Measurements from ENCODE around the gene CCL17.
A peak's percentile ranks its signal among the peaks of the same experiment; 100 is the strongest.

The CCL17 gene

GRCh38 chr16:57371494-57372371 is 32.8 kb upstream of the CCL17 start:
- peak overlapping the region; percentile 39 for H2BK120ac ChIP-seq (ENCODE audit: low read depth, low read length)
- H3K4me3 ChIP-seq (ENCODE audit: low read length in 2 of 2), result peak overlapping the region in 1 of 2 donors; percentile 71
- no peaks in the 10 kb centered on the region for H3K79me1 ChIP-seq (ENCODE audit: low read depth, low read length)
- H3K18ac ChIP-seq (ENCODE audit: low read length), result peak overlapping the region; percentile 62
- DNase-seq (ENCODE audit: low spot score), result peak; percentile 76
- H2BK12ac ChIP-seq (ENCODE audit: low read length), result peak overlapping the region; percentile 31
- no peak overlapping the region for H3K4ac ChIP-seq (ENCODE audit: low read length)
- H4K91ac ChIP-seq (ENCODE audit: low read depth, low read length, poor library complexity), result no peak overlapping the region
- H4K8ac ChIP-seq (ENCODE audit: low read depth, low read length), result no peak overlapping the region
- no peak overlapping the region for H3K23ac ChIP-seq (ENCODE audit: low read depth, low read length, poor library complexity)
- no CpG with 5 or more reads among the region's 15 CpGs for WGBS, 2 donors (ENCODE audit: extremely low coverage in 2 of 2, insufficient read length in 2 of 2, insufficient replicate concordance in 1 of 2)
- H2AK5ac ChIP-seq (ENCODE audit: low read depth, low read length), result peak overlapping the region; percentile 30
- peak overlapping the region; percentile 61 for H2BK15ac ChIP-seq (ENCODE audit: low read length)
- no peaks in the 10 kb centered on the region for H3K9me3 ChIP-seq (replicated peaks in 1 of 2; ENCODE audit: control insufficient read depth in 2 of 2, insufficient read depth in 1 of 2, low read depth in 1 of 2, low read length in 2 of 2)
- no peak overlapping the region for H3K14ac ChIP-seq (ENCODE audit: low read length)
- peaks cover 27 to 28% of the 10 kb centered on the region in 2 donors for H3K4me1 ChIP-seq (ENCODE audit: control insufficient read depth in 2 of 2, insufficient read depth in 1 of 2, low read depth in 1 of 2, low read length in 2 of 2)
- H3K27me3 ChIP-seq (ENCODE audit: control insufficient read depth in 3 of 3, insufficient read depth in 3 of 3, low read depth in 1 of 3, low read length in 3 of 3), result peaks cover 0 to 5% (median 0%) of the 10 kb centered on the region in 3 experiments
- peak overlapping the region; percentile 71 for H3K4me2 ChIP-seq (ENCODE audit: insufficient read depth, low read length, poor library complexity, severe bottlenecking)
- no peaks in the 10 kb centered on the region for H3K36me3 ChIP-seq (replicated peaks in 1 of 2; ENCODE audit: control insufficient read depth in 2 of 2, insufficient read depth in 2 of 2, low read length in 2 of 2)
- no peak overlapping the region for H2BK5ac ChIP-seq (ENCODE audit: low read length)
- H3K9ac ChIP-seq (ENCODE audit: low read depth, low read length, poor library complexity), result no peak overlapping the region
- H3K27ac ChIP-seq (replicated peaks; ENCODE audit: low read length), result peak overlapping the region; percentile 37
- peak overlapping the region; percentile 97 for H2AFZ ChIP-seq (ENCODE audit: low read length)

DNA sequence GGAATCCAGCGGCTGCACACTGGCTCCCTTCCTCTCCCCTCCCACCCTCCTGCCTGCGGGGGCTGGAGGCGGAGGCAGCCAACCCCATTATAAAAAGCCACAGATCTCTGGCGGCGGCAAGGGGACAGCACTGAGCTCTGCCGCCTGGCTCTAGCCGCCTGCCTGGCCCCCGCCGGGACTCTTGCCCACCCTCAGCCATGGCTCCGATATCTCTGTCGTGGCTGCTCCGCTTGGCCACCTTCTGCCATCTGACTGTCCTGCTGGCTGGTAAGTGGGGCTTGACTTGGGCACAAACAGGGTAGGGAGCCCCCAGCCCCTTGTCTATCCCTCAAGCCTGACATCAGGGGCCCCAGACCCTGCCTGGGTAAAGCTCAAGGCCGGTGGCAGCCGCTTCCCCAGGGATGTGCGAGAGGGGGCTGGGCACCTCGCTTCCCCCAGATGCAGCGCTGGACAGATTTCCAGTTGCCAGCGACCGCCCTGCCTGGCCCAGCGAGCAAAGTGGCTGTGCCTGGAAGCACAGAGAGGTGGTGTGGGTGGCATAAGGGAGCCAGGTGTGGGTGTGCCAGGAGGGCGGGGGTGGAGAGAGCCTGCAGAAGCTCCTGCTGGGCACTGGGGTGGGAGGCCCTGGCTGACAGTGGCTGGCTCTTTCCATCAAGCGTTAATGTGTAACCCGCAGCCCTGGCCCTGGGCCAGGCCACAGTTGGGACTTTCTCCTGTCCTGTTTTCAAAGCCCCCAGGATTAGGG is 32.0 kb upstream of the CCL17 start, which contains the start of gene CX3CL1:
TSS of gene CX3CL1 (plus strand) at position 119 of the 745 bp plus-strand sequence. CDS start at position 198, 79 bp downstream.
- Histone ChIP-seq H2AFZ (ENCODE audit: low read length) (peak within 1 kb of the TSS; percentile 97), H2BK120ac (ENCODE audit: low read depth, low read length) (peak within 1 kb of the TSS; percentile 39), H3K27ac (replicated peaks; ENCODE audit: low read length) (peak within 1 kb of the TSS; percentile 72), H3K18ac (ENCODE audit: low read length) (peak within 1 kb of the TSS; percentile 95), H3K4me3 (ENCODE audit: low read length in 2 of 2) (peak within 1 kb of the TSS; percentile 70 to 71), H3K9ac (ENCODE audit: low read depth, low read length, poor library complexity) (peak within 1 kb of the TSS; percentile 85), H2AK5ac (ENCODE audit: low read depth, low read length) (peak within 1 kb of the TSS; percentile 98), H3K79me1 (ENCODE audit: low read depth, low read length) (no peaks in the 10 kb centered on the region), H2BK5ac (ENCODE audit: low read length) (peak within 1 kb of the TSS; percentile 84), H3K36me3 (replicated peaks in 1 of 2; ENCODE audit: control insufficient read depth in 2 of 2, insufficient read depth in 2 of 2, low read length in 2 of 2) (no peaks in the 10 kb centered on the region), H4K8ac (ENCODE audit: low read depth, low read length) (peak within 1 kb of the TSS; percentile 74), H3K23ac (ENCODE audit: low read depth, low read length, poor library complexity) (peak within 1 kb of the TSS; percentile 76), H3K4me2 (ENCODE audit: insufficient read depth, low read length, poor library complexity, severe bottlenecking) (peak within 1 kb of the TSS; percentile 71), H2BK12ac (ENCODE audit: low read length) (peak within 1 kb of the TSS; percentile 89), H3K27me3 (ENCODE audit: control insufficient read depth in 3 of 3, insufficient read depth in 3 of 3, low read depth in 1 of 3, low read length in 3 of 3) (no peaks in the 10 kb centered on the region), H3K9me3 (replicated peaks in 1 of 2; ENCODE audit: control insufficient read depth in 2 of 2, insufficient read depth in 1 of 2, low read depth in 1 of 2, low read length in 2 of 2) (no peaks in the 10 kb centered on the region), H4K91ac (ENCODE audit: low read depth, low read length, poor library complexity) (peak within 1 kb of the TSS; percentile 88), H3K4me1 (ENCODE audit: control insufficient read depth in 2 of 2, insufficient read depth in 1 of 2, low read depth in 1 of 2, low read length in 2 of 2) (peaks cover 30 to 32% of the 10 kb centered on the region in 2 donors), H2BK15ac (ENCODE audit: low read length) (peak within 1 kb of the TSS; percentile 76), H3K4ac (ENCODE audit: low read length) (peak within 1 kb of the TSS; percentile 96), H3K14ac (ENCODE audit: low read length) (peak within 1 kb of the TSS; percentile 97)
- WGBS, 2 donors (ENCODE audit: extremely low coverage in 2 of 2, insufficient read length in 2 of 2, insufficient replicate concordance in 1 of 2), result no CpG with 5 or more reads among the region's 23 CpGs
- DNase-seq (ENCODE audit: low spot score), result no peak

DNA sequence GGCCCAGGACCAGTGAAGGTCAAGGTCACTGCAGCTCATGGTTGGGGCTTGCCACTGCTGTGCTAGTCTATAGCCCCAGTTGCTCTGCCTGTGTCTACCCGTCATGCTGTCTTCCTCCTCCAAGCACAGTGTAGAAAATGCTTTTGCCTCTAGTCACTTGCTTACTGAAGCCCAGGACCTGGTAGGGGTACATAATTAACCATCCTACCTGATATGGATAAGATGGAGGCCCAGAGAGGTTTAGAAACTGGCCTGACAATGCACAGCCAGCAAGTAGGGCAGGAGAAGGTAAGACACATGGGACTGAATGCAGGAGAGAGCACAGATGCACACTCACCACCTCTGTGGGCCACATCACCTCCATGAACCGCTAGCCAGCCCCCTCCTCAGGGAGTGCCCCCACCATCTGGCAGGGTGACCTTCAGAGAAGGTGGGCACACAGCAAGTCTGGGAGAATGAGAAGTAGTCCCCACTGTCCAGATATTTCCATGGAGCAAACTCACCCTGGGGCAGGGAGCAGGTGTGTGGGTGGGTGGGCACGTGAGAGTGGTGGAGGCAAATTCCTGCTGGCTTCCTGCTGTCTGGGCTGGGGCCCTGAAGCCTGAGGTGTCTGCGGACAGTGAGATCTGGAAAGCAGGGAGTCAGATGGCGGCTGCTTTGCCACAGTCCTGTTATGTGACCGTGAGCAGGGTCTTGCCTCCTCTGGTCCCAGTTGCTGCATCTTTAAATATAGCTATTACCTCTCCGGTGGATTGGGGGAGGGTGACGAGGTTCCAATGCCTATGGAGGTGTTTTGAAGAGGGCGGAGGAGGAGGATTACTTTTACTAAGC is 31.2 kb upstream of the CCL17 start:
- H3K36me3 ChIP-seq (replicated peaks in 1 of 2; ENCODE audit: control insufficient read depth in 2 of 2, insufficient read depth in 2 of 2, low read length in 2 of 2), result no peaks in the 10 kb centered on the region
- H2AFZ ChIP-seq (ENCODE audit: low read length), result peak overlapping the region; percentile 97
- H3K18ac ChIP-seq (ENCODE audit: low read length), result peak overlapping the region; percentile 95
- H2BK12ac ChIP-seq (ENCODE audit: low read length), result peak overlapping the region; percentile 47
- no peaks in the 10 kb centered on the region for H3K9me3 ChIP-seq (replicated peaks in 1 of 2; ENCODE audit: control insufficient read depth in 2 of 2, insufficient read depth in 1 of 2, low read depth in 1 of 2, low read length in 2 of 2)
- DNase-seq (ENCODE audit: low spot score), result no peak
- no peak overlapping the region for H3K27ac ChIP-seq (replicated peaks; ENCODE audit: low read length)
- peak overlapping the region; percentile 52 to 71 for H3K4me3 ChIP-seq (ENCODE audit: low read length in 2 of 2)
- peak overlapping the region; percentile 84 for H2BK5ac ChIP-seq (ENCODE audit: low read length)
- H3K27me3 ChIP-seq (ENCODE audit: control insufficient read depth in 3 of 3, insufficient read depth in 3 of 3, low read depth in 1 of 3, low read length in 3 of 3), result no peaks in the 10 kb centered on the region
- H3K14ac ChIP-seq (ENCODE audit: low read length), result no peak overlapping the region
- H2BK15ac ChIP-seq (ENCODE audit: low read length), result peak overlapping the region; percentile 76
- no peak overlapping the region for H3K4ac ChIP-seq (ENCODE audit: low read length)
- no peak overlapping the region for H4K91ac ChIP-seq (ENCODE audit: low read depth, low read length, poor library complexity)
- peak overlapping the region; percentile 51 for H3K9ac ChIP-seq (ENCODE audit: low read depth, low read length, poor library complexity)
- no peak overlapping the region for H2BK120ac ChIP-seq (ENCODE audit: low read depth, low read length)
- peaks cover 31 to 33% of the 10 kb centered on the region in 2 donors for H3K4me1 ChIP-seq (ENCODE audit: control insufficient read depth in 2 of 2, insufficient read depth in 1 of 2, low read depth in 1 of 2, low read length in 2 of 2)
- H3K4me2 ChIP-seq (ENCODE audit: insufficient read depth, low read length, poor library complexity, severe bottlenecking), result no peak overlapping the region
- no peak overlapping the region for H4K8ac ChIP-seq (ENCODE audit: low read depth, low read length)
- peak overlapping the region; percentile 98 for H2AK5ac ChIP-seq (ENCODE audit: low read depth, low read length)
- WGBS, 2 donors (ENCODE audit: extremely low coverage in 2 of 2, insufficient read length in 2 of 2, insufficient replicate concordance in 1 of 2), result no CpG with 5 or more reads among the region's 9 CpGs
- H3K23ac ChIP-seq (ENCODE audit: low read depth, low read length, poor library complexity), result no peak overlapping the region
- H3K79me1 ChIP-seq (ENCODE audit: low read depth, low read length), result no peaks in the 10 kb centered on the region
